Gastrocnemius medialis (tissue), 4 donors: ENCODE results near the gene CDA. TPM values are rescaled to one million over a fixed set of nuclear protein-coding genes. Genes with fewer than 3 reads are reported as not detected.
A peak's percentile ranks its signal among the peaks of the same experiment; 100 is the strongest.

Source experiments
- ATAC-seq, 2 donors: fragments of 150-250 bp; one replicate each; pipeline ENCODE4 v1.9.1; 2016
- DNase-seq, 2 donors: peaks; one replicate each; pipeline ENCODE4 v3.0.0-alpha.2; 2019
- H3K27ac ChIP-seq, 4 donors: fragments of 200-600 bp; sonication (generic); 1 replicate in 1 of 4; 2 replicates in 3 of 4; pipeline ENCODE4 v1.5.1; 2016 to 2018; ENCODE audit warnings: mild to moderate bottlenecking in 2 of 4, moderate library complexity in 1 of 4
- H3K27me3 ChIP-seq, 3 donors: fragments of 200-600 bp; sonication (generic) in 2 of 3; 1 replicate in 1 of 3; 2 replicates in 2 of 3; pipeline versions ENCODE4 v1.5.1 to v1.6.0; 2016 to 2019; ENCODE audit warnings: mild to moderate bottlenecking in 1 of 3, moderate library complexity in 1 of 3
- H3K36me3 ChIP-seq, 2 donors: fragments of 200-600 bp; sonication (generic) in 1 of 2; one replicate each; pipeline ENCODE4 v1.5.1; 2017 to 2018
- H3K4me1 ChIP-seq, 2 donors: fragments of 200-600 bp; sonication (generic) in 1 of 2; one replicate each; pipeline ENCODE4 v1.5.1; 2016 to 2017; ENCODE audit warnings: mild to moderate bottlenecking in 2 of 2
- H3K4me3 ChIP-seq, 4 donors: fragments of 200-600 bp; sonication (generic) in 3 of 4; 1 replicate in 1 of 4; 2 replicates in 3 of 4; pipeline ENCODE4 v1.5.1; 2016 to 2019; ENCODE audit warnings: mild to moderate bottlenecking in 2 of 4
- H3K9me3 ChIP-seq, 3 donors: fragments of 200-600 bp; sonication (generic) in 2 of 3; 1 replicate in 1 of 3; 2 replicates in 2 of 3; pipeline ENCODE4 v1.5.1; 2016 to 2019
- POLR2A ChIP-seq, 2 donors: fragments of 450-650 bp; IDR thresholded peaks; one replicate each; pipeline ENCODE4 v1.6.1; 2017; ENCODE audit warnings: antibody characterized with exemption in 2 of 2, mild to moderate bottlenecking in 2 of 2, moderate library complexity in 2 of 2
- in situ Hi-C, 4 donors: fragments of 200-750 bp; cut with MboI; loops; one replicate each; pipeline versions ENCODE4 v1.15.0 to v1.8.0; 2017; ENCODE audit warnings: low sequenced_read_pairs in 4 of 4
- intact Hi-C: fragments of 100-400 bp; cut with DNase I; formaldehyde crosslinking; loops from one replicate; pipeline ENCODE4 v1.15.1; 2023; ENCODE audit warnings: low total_unique reads
- total RNA-seq, 4 donors: library from RNA; depleted of rRNA; stranded (reverse); fragments of >200 nt; gene quantifications; one replicate each; pipeline versions ENCODE4 v1.1.0 to v1.2.3, GENCODE V29; 2016
- TF ChIP-seq, protein P1 (sequence below), 5 experiments: fragments of 450-650 bp in 3 of 5; fragments of 200-600 bp in 2 of 5; sonication (generic) in 2 of 5; IDR thresholded peaks in 4 of 5; conservative IDR thresholded peaks in 1 of 5; 1 replicate in 4 of 5; 2 replicates in 1 of 5; pipeline ENCODE4 v1.5.1; 2016 to 2019; ENCODE audit warnings: antibody characterized with exemption in 5 of 5, mild to moderate bottlenecking in 3 of 5, moderate library complexity in 3 of 5

The CDA gene
- total RNA-seq, 4 donors from 2014 or later = 0.71 to 1.7 (median 1.2) TPM

GRCh38 chr1:20573987-20574386 is 14.9 kb upstream of the CDA start:
- TF ChIP-seq, protein P1, sequence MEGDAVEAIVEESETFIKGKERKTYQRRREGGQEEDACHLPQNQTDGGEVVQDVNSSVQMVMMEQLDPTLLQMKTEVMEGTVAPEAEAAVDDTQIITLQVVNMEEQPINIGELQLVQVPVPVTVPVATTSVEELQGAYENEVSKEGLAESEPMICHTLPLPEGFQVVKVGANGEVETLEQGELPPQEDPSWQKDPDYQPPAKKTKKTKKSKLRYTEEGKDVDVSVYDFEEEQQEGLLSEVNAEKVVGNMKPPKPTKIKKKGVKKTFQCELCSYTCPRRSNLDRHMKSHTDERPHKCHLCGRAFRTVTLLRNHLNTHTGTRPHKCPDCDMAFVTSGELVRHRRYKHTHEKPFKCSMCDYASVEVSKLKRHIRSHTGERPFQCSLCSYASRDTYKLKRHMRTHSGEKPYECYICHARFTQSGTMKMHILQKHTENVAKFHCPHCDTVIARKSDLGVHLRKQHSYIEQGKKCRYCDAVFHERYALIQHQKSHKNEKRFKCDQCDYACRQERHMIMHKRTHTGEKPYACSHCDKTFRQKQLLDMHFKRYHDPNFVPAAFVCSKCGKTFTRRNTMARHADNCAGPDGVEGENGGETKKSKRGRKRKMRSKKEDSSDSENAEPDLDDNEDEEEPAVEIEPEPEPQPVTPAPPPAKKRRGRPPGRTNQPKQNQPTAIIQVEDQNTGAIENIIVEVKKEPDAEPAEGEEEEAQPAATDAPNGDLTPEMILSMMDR (IDR thresholded peaks at IDR 0.05 in 4 of 5, conservative IDR thresholded peaks at IDR 0.05 in 1 of 5) = no peak
- TF ChIP-seq POLR2A (IDR thresholded peaks at IDR 0.05) = no peak
- intact Hi-C loops (no loop called here), in situ Hi-C loops (no loop called here)

GRCh38 chr1:20574686-20575540 is 14.0 kb upstream of the CDA start:
- in situ Hi-C loops (no loop called here), intact Hi-C loops (loop anchor here (1.0 kb wide), 1 partner anchor 58 kb away; the partner anchor contains the start of gene PINK1)
- Histone ChIP-seq H3K27me3 (no peaks in the 10 kb centered on the region), H3K9me3 (no peaks in the 10 kb centered on the region), H3K27ac (no peak overlapping the region), H3K36me3 (no peaks in the 10 kb centered on the region), H3K4me1 (no peaks in the 10 kb centered on the region), H3K4me3 (no peak overlapping the region)
- ATAC-seq (peak; percentile 68 to 74), DNase-seq (peak; percentile 31 to 65)
- no peak for TF ChIP-seq POLR2A (IDR thresholded peaks at IDR 0.05)
- TF ChIP-seq, protein P1 (IDR thresholded peaks at IDR 0.05 in 4 of 5, conservative IDR thresholded peaks at IDR 0.05 in 1 of 5) = peak; percentile 38 to 66 (median 55)

More at GRCh38 chr1:20573987-20574386, 14.9 kb upstream of the CDA start:
- H3K27me3 ChIP-seq = no peaks in the 10 kb centered on the region
- no peak overlapping the region for H3K27ac ChIP-seq
- no peaks in the 10 kb centered on the region for H3K9me3 ChIP-seq
- H3K36me3 ChIP-seq = no peaks in the 10 kb centered on the region
- H3K4me3 ChIP-seq = no peak overlapping the region
- ATAC-seq (no peak), DNase-seq (no peak)
- H3K4me1 ChIP-seq = no peaks in the 10 kb centered on the region

GRCh38 chr1:20575541-20576336 is 13.2 kb upstream of the CDA start:
- Histone ChIP-seq H3K36me3 (no peaks in the 10 kb centered on the region), H3K4me3 (no peak overlapping the region), H3K9me3 (no peaks in the 10 kb centered on the region), H3K27me3 (no peaks in the 10 kb centered on the region), H3K4me1 (no peaks in the 10 kb centered on the region), H3K27ac (no peak overlapping the region)
- ATAC-seq (no peak), DNase-seq (no peak)
- no peak for TF ChIP-seq POLR2A (IDR thresholded peaks at IDR 0.05)
- TF ChIP-seq, protein P1 (IDR thresholded peaks at IDR 0.05 in 4 of 5, conservative IDR thresholded peaks at IDR 0.05 in 1 of 5) = no peak
- intact Hi-C loops = loop anchor here (1.0 kb wide), 1 partner anchor 58 kb away; the partner anchor contains the start of gene PINK1
- in situ Hi-C loops = no loop called here

DNA sequence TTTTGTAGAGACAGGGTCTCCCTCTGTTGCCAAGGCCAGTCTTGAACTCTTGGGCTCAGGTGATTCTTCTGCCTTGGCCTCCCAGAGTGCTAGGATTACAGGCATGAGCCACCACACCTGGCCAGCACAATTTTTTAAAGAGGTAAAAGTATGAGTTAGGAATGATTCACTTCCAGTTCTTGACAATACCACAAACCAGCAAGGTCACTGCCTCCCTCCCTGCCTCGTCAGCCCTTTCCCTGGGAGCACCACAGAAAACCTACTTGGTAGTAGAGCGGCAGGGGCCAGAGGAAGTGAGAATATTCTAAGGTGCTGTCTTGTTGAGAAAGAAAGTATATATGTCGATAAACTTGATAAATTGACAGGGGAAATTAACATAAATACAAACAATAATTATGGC is 10.8 kb upstream of the CDA start:
- Histone ChIP-seq H3K9me3 (no peaks in the 10 kb centered on the region), H3K4me3 (no peak overlapping the region), H3K36me3 (no peaks in the 10 kb centered on the region), H3K27ac (no peak overlapping the region), H3K4me1 (no peaks in the 10 kb centered on the region), H3K27me3 (no peaks in the 10 kb centered on the region)
- intact Hi-C loops = no loop called here
- ATAC-seq (no peak), DNase-seq (no peak)
- in situ Hi-C loops = no loop called here
- TF ChIP-seq, protein P1 (IDR thresholded peaks at IDR 0.05 in 4 of 5, conservative IDR thresholded peaks at IDR 0.05 in 1 of 5) = no peak
- no peak for TF ChIP-seq POLR2A (IDR thresholded peaks at IDR 0.05)
